Measurements from ENCODE around the gene MCCC1.
A peak's percentile ranks its signal among the peaks of the same experiment; 100 is the strongest.

MCCC1 gene

DNA sequence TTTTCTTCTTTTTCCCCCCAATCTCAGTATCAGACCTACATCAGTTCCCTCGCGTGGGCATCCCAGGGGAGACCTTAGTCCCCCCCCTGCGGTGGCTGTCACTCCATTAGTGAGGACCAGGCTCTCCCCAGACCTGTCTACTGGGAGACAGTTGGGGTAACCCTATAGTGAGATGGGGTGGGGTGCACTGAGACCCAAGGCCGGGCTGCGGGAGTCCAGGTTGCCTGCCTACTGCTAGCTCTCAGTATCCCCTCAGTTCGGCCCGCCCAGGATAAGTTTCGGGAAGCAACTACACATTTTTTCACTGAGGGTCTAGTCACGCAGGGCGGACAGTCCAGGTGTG is 118.3 kb downstream of the MCCC1 start:
- peak overlapping the region; percentile 86 for H3K4me3 ChIP-seq (ENCODE audit: low read depth, low read length)
- no peaks in the 10 kb centered on the region for H3K4me1 ChIP-seq (ENCODE audit: control insufficient read depth, insufficient read depth, low read length)
- ChIA-PET POLR2A (no interaction called here), CTCF (interaction anchor here (0.7 kb wide), 2 partner anchors 45 to 124 kb away, joined by 3 to 5 read pairs; no protein-coding TSS in a partner anchor)
- H3K27ac ChIP-seq (ENCODE audit: extremely low read depth, low read depth, low read length): no peak overlapping the region
- no peak for TF ChIP-seq ZNF324 (tag by site-specific recombination; IDR thresholded peaks at IDR 0.05)
- no peak for TF ChIP-seq KLF1 (tag by site-specific recombination; IDR thresholded peaks at IDR 0.05)
- 0 out of 2 replicates have a peak, but pooled peaks have one; percentile 7 for TF ChIP-seq ZNF335 (tag by site-specific recombination; conservative IDR thresholded peaks at IDR 0.05)
- no peak for TF ChIP-seq ZBTB7A (tag by site-specific recombination; IDR thresholded peaks at IDR 0.05; ENCODE audit: low read depth)
- TF ChIP-seq ZNF155 (tag by site-specific recombination; IDR thresholded peaks at IDR 0.05): no peak
- no peak for TF ChIP-seq ZNF184 (tag by site-specific recombination; IDR thresholded peaks at IDR 0.05)
- H3K36me3 ChIP-seq (ENCODE audit: control insufficient read depth in 2 of 2, insufficient read depth in 1 of 2, low read length in 2 of 2): no peaks in the 10 kb centered on the region
- H3K9me3 ChIP-seq (ENCODE audit: control insufficient read depth, insufficient read depth, low read depth, low read length): no peaks in the 10 kb centered on the region

DNA sequence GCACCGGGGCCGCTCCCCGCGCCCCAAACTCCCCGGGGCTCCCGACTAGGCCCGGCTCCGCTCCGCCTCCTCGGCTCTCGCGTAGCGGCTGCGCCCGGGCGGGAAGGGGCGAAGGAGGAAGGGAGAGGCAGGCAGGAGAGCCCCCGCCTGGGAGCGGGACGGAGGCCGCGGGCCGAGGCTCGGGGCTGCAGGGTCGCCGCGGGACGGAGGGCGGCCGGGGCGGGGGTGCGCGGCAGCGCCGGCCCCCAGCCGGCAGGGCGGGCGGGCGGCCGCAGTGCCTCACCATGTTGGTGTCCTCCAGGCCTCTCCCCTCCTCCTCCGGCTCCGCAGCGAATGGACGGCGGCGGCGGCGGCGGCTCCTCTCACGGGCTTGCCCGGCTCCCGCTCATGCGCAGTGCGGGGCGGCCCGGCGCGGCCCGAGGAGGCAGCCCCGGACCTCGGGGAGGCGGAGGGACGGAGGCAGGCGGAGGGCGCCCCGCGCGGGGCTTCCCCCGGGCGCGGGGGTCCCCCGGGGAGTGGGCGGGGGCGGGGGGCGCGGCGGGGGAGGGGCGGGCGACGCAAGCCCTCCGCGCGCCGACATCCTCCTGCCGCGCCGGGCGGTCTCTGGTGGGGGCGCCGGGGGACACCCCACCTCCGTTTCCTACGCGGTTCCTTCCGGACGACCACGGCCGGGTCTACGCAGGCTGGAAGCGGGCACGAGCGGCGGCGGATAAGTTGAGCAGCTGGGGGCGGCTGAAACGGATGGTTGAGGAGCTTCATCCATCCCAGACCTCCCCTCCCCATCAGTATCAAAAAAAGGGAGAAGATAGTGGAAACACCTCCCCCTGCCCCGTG is 118.9 kb downstream of the MCCC1 start, which contains the start of gene DCUN1D1:
Gene DCUN1D1 (minus strand): TSS at position 335 of the 834 bp plus-strand sequence. CDS start 49 bp downstream, at position 286.
- H3K36me3 ChIP-seq (ENCODE audit: control insufficient read depth in 2 of 2, insufficient read depth in 1 of 2, low read length in 2 of 2): no peaks in the 10 kb centered on the region
- peak within 1 kb of the TSS; percentile 67; the same call in 1 of the 2 replicates for H3K27ac ChIP-seq (ENCODE audit: extremely low read depth, low read depth, low read length)
- TF ChIP-seq ZNF223 (tag by site-specific recombination; IDR thresholded peaks at IDR 0.05) (no peak), GLIS1 (tag by site-specific recombination; IDR thresholded peaks at IDR 0.05) (peak; percentile 36; the same call in 1 of the 2 replicates), ZFHX2 (tag by site-specific recombination; conservative IDR thresholded peaks at IDR 0.05) (peak; percentile 31; the same call in 1 of the 2 replicates), GLIS2 (tag by site-specific recombination; IDR thresholded peaks at IDR 0.05) (peak; percentile 66), ZNF140 (tag by site-specific recombination; IDR thresholded peaks at IDR 0.05) (no peak), ZNF335 (tag by site-specific recombination; conservative IDR thresholded peaks at IDR 0.05) (peak; percentile 72)
- TF ChIP-seq, protein P1, sequence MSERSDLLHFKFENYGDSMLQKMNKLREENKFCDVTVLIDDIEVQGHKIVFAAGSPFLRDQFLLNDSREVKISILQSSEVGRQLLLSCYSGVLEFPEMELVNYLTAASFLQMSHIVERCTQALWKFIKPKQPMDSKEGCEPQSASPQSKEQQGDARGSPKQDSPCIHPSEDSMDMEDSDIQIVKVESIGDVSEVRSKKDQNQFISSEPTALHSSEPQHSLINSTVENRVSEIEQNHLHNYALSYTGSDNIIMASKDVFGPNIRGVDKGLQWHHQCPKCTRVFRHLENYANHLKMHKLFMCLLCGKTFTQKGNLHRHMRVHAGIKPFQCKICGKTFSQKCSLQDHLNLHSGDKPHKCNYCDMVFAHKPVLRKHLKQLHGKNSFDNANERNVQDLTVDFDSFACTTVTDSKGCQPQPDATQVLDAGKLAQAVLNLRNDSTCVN (tag by site-specific recombination; optimal IDR thresholded peaks at IDR 0.05): peak; percentile 41
- TF ChIP-seq, protein P2, sequence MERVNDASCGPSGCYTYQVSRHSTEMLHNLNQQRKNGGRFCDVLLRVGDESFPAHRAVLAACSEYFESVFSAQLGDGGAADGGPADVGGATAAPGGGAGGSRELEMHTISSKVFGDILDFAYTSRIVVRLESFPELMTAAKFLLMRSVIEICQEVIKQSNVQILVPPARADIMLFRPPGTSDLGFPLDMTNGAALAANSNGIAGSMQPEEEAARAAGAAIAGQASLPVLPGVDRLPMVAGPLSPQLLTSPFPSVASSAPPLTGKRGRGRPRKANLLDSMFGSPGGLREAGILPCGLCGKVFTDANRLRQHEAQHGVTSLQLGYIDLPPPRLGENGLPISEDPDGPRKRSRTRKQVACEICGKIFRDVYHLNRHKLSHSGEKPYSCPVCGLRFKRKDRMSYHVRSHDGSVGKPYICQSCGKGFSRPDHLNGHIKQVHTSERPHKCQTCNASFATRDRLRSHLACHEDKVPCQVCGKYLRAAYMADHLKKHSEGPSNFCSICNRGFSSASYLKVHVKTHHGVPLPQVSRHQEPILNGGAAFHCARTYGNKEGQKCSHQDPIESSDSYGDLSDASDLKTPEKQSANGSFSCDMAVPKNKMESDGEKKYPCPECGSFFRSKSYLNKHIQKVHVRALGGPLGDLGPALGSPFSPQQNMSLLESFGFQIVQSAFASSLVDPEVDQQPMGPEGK (tag by site-specific recombination; IDR thresholded peaks at IDR 0.05): peak; percentile 48; the same call in 1 of the 2 replicates
- TF ChIP-seq, protein P3, sequence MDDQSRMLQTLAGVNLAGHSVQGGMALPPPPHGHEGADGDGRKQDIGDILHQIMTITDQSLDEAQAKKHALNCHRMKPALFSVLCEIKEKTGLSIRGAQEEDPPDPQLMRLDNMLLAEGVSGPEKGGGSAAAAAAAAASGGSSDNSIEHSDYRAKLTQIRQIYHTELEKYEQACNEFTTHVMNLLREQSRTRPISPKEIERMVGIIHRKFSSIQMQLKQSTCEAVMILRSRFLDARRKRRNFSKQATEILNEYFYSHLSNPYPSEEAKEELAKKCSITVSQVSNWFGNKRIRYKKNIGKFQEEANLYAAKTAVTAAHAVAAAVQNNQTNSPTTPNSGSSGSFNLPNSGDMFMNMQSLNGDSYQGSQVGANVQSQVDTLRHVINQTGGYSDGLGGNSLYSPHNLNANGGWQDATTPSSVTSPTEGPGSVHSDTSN (CRISPR knock-in tag; IDR thresholded peaks at IDR 0.05): 0 out of 2 replicates have a peak, but pooled peaks have one; percentile 40
- no peaks in the 10 kb centered on the region for H3K9me3 ChIP-seq (ENCODE audit: control insufficient read depth, insufficient read depth, low read depth, low read length)
- POLR2A ChIA-PET: no interaction called here
- H3K4me1 ChIP-seq (ENCODE audit: control insufficient read depth, insufficient read depth, low read length): no peaks in the 10 kb centered on the region
- H3K4me3 ChIP-seq (ENCODE audit: low read depth, low read length): peak within 1 kb of the TSS; percentile 86
- CTCF ChIA-PET: interaction anchor here (0.7 kb wide), 2 partner anchors 46 to 125 kb away, joined by 3 to 5 read pairs; no protein-coding TSS in a partner anchor

DNA sequence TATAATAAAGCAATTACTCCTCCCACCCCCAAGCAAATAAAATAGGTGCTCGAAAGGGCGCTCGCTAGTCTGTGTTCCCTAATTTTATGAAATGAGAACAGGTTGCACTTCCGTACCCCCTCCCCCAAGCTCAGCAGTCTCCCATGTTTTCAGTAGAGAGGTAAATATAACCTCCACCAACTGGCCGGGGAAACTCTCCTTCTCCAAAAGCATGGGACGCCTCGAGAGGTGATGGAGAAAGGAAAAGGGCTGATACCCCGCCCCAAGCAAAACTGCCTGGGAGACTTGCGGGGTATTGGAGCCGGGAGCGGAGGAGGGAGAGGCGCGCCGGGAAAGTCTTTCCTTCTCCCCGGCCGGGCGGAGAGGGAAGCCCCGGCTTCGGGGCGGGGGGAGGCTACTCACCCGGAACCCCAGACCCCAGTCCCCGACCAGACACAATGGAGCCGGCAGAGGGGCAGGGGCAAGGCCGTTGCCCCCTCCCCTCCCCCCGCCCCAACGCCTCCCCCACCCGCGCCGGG is 119.6 kb downstream of the MCCC1 start:
- Histone ChIP-seq H3K36me3 (ENCODE audit: control insufficient read depth in 2 of 2, insufficient read depth in 1 of 2, low read length in 2 of 2) (no peaks in the 10 kb centered on the region), H3K4me1 (ENCODE audit: control insufficient read depth, insufficient read depth, low read length) (peaks cover under 1% of the 10 kb centered on the region; the same call in 1 of the 2 replicates), H3K4me3 (ENCODE audit: low read depth, low read length) (peak overlapping the region; percentile 86), H3K27ac (ENCODE audit: extremely low read depth, low read depth, low read length) (peak overlapping the region; percentile 67; the same call in 1 of the 2 replicates), H3K9me3 (ENCODE audit: control insufficient read depth, insufficient read depth, low read depth, low read length) (no peaks in the 10 kb centered on the region)
- ChIA-PET POLR2A (no interaction called here), CTCF (interaction anchor here (0.7 kb wide), 1 partner anchor 330 kb away, joined by 3 read pairs; no protein-coding TSS in a partner anchor)
- TF ChIP-seq GLIS1 (tag by site-specific recombination; IDR thresholded peaks at IDR 0.05) (0 out of 2 replicates have a peak, but pooled peaks have one; percentile 6), SCRT1 (tag by site-specific recombination; IDR thresholded peaks at IDR 0.05; ENCODE audit: borderline replicate concordance) (no peak), GLI2 (tag by site-specific recombination; IDR thresholded peaks at IDR 0.05; ENCODE audit: borderline replicate concordance, low read depth) (no peak), ZNF623 (tag by site-specific recombination; IDR thresholded peaks at IDR 0.05) (no peak), ZNF660 (tag by site-specific recombination; IDR thresholded peaks at IDR 0.05) (0 out of 2 replicates have a peak, but pooled peaks have one; percentile 16), ZNF341 (tag by site-specific recombination; IDR thresholded peaks at IDR 0.05; ENCODE audit: low read depth) (peak; percentile 48; the same call in 1 of the 2 replicates), SP3 (tag by site-specific recombination; IDR thresholded peaks at IDR 0.05) (no peak)
- TF ChIP-seq, protein P4, sequence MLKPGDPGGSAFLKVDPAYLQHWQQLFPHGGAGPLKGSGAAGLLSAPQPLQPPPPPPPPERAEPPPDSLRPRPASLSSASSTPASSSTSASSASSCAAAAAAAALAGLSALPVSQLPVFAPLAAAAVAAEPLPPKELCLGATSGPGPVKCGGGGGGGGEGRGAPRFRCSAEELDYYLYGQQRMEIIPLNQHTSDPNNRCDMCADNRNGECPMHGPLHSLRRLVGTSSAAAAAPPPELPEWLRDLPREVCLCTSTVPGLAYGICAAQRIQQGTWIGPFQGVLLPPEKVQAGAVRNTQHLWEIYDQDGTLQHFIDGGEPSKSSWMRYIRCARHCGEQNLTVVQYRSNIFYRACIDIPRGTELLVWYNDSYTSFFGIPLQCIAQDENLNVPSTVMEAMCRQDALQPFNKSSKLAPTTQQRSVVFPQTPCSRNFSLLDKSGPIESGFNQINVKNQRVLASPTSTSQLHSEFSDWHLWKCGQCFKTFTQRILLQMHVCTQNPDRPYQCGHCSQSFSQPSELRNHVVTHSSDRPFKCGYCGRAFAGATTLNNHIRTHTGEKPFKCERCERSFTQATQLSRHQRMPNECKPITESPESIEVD (tag by site-specific recombination; IDR thresholded peaks at IDR 0.05): no peak
- TF ChIP-seq, protein P5, sequence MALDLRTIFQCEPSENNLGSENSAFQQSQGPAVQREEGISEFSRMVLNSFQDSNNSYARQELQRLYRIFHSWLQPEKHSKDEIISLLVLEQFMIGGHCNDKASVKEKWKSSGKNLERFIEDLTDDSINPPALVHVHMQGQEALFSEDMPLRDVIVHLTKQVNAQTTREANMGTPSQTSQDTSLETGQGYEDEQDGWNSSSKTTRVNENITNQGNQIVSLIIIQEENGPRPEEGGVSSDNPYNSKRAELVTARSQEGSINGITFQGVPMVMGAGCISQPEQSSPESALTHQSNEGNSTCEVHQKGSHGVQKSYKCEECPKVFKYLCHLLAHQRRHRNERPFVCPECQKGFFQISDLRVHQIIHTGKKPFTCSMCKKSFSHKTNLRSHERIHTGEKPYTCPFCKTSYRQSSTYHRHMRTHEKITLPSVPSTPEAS (tag by site-specific recombination; IDR thresholded peaks at IDR 0.05): no peak
